RCC 7860 (cell line): Measurements from ENCODE around the gene UNG.

Source experiments
- DNase-seq: peaks from one replicate; pipeline ENCODE4 v3.0.0-alpha.2; 2015; ENCODE audit warnings: low spot score
- FAIRE-seq: peaks from 2 replicates; lab custom pipeline; 2012; peaks lifted over from hg19 to GRCh38; lab: Jason Lieb, UNC

UNG gene

DNA sequence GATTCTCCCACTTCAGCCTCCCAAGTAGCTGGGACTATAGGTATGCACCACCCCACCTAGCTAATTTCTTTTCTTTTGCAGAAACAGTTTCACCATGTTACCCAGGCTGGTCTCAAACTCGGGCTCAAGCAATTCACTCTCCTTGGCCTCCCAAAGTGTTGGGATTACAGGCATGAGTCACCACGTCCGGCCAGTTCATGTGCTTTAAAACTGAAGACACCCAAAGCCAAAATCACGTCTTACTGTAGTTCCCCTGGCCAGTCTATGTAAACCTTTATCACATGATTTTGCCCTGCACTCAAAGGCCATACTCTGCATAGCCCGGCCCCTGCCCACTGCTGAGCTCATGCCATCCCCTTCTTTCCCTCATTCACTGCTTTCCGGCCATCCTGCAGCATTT, 8.6 kb upstream of the UNG start:
- DNase-seq (no peak), FAIRE-seq (no peak)

- FAIRE-seq (no peak), DNase-seq (no peak)
These were observed 7.7 kb upstream of the UNG start for GRCh38 chr12:109089683-109090082.

DNA sequence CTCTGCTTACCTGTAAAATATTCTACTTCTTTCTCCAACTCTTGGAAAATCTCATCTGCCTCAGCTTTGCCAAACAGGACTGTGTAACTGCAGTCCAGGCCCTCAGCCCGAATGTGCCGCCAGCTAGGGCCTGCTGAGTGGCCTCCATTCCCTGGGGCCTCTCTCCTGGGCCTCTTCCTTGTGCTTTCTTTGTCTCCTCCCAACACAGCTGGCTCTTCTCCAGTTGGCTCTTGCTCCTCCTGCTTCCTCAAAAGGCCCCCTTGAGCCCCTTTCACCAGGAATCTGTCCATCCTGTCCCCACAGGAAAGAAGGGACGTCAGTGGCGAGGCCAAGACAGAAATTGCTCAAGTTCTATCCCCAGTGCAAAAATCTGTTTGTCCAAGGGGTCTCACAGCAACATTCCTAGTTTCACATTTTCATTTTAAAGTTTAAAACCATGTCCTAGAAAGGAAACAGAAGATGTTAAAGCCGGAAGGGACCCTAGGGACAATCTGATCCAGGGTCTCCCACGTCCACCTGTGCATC, 4.8 kb upstream of the UNG start:
- FAIRE-seq (no peak), DNase-seq (no peak)

DNA sequence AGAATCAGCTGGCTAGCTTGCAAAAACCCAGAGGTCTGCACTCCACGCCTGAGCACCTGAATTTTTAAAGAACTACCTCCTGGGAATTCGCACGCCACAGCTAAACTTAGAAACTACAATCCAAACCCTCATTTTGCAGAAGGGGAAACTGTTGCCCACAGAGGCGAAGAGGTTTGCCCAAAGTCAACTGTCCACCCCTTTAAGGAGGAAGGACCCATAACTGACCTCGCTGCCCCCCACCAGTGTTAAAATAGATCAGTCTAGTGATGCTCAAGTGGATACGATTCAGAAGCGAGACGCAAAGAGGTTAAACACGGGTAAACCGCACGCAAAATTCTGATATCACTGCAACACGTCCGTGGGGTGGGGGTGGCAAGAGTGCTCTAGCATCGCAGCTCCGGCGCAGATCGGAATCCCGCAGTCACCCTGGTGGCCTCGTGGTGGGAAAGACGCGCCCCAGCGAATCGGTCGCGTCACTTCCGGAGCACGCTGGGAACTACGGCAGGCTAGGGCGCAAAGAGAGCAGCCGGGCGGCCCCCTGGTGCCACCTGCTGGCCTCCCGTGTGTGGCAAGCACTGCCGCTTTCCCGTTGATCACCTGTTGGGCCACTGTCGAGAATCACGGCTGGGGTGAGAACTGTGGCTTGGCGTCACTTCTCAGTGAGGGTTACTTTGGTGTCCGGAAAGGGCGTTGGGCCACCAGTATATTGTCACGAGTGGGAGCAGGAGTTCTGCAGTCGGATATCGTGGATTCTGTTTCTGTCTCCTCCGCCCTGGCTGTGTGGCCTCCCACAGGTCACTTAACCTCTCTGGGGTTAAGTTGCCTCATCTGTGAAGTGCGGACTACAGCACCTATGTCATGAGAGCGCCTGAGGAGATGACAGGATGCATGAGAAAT, 4.1 kb upstream of the UNG start, which contains the start of gene ALKBH2:
TSS of gene ALKBH2 (minus strand) at position 451 of the 897 bp plus-strand sequence. CDS start 686 bp downstream, outside the sequence.
- FAIRE-seq (no peak), DNase-seq (peak; percentile 80)

GRCh38 chr12:109097140-109097434, 310 bp upstream of the UNG start:
- no peak for FAIRE-seq
- no peak for DNase-seq

DNA sequence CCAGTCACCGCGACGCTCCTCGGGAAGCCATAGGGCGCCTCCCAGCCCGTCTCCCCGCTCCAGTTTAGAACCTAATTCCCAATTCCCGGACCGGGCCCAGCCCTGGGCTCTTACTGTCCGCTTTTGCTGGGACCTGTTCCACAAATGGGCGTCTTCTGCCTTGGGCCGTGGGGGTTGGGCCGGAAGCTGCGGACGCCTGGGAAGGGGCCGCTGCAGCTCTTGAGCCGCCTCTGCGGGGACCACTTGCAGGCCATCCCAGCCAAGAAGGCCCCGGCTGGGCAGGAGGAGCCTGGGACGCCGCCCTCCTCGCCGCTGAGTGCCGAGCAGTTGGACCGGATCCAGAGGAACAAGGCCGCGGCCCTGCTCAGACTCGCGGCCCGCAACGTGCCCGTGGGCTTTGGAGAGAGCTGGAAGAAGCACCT, 797 bp downstream of the UNG start:
- FAIRE-seq, result no peak

GRCh38 chr12:109098651-109099050, 1.3 kb downstream of the UNG start:
- no peak for FAIRE-seq
- no peak for DNase-seq

More for the DNA sequence above, 797 bp downstream of the UNG start:
- DNase-seq, result no peak

DNA sequence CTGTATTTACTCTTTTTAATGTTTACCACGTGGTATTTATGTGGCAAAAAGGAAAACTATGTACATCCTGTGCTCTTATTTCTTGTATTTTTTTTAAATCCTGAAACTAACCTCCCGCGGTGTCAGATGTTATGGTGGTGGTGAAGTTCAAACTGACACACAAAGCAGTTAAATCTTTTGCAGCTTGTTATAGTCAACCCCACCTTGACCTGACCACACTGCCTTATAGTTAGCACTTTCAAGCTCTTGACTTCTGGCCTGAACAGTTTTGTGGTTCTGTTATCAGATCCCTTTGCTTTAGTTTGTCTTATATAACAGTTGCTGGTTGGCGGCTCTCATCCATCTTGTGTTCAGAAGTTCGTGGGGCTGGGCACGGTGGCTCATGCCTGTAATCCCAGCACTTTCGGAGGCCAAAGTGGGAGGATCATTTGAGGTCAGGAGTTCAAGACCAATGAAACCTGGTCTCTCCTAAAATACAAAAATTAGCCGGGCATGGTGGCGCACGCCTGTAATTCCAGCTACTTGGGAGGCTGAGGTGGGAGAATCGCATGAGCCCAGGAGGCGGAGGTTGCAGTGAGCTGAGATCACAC, 2.1 kb downstream of the UNG start:
- DNase-seq (no peak), FAIRE-seq (no peak)

- FAIRE-seq (no peak), DNase-seq (no peak)
These were observed 3.3 kb downstream of the UNG start for GRCh38 chr12:109100741-109101140.

DNA sequence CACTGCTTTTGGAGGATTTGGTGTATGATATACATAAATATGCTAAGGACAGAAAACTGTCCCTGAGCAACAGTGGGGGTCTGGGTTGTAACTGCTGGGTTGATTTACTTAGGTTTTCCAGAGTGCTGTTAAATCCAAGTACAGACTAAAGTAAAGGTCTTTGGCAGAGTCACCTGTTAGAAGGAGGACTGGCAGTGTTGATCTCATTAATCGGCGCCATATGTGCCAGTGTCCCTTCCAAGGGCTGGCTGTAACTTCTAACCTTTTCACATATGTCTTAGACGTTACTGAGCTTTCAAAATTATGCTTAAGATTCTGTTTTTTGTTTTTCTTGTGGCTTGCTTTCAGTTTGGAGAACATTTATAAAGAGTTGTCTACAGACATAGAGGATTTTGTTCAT, 5.1 kb downstream of the UNG start:
- FAIRE-seq, result no peak

DNA sequence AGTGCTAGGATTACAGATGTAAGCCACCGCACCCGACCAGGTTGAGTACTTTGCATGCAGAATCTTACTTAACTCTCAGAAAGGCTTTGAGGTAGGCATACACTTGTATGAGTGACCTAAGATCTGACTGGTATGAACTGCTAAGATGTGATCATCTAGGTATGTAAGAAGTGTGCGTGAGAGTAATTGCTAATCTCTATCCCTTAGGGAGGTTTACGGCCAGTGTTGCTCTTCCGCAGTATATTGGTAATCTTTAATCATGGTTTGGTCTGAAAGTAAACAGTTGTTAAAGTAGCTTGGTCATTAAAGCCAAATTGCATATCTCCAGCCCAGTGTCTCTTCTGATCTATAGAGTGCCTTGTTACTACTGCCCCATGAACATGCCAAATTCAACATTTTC, 7.8 kb downstream of the UNG start:
- FAIRE-seq (no peak), DNase-seq (no peak)

More for the DNA sequence above, 5.1 kb downstream of the UNG start:
- no peak for DNase-seq

DNA sequence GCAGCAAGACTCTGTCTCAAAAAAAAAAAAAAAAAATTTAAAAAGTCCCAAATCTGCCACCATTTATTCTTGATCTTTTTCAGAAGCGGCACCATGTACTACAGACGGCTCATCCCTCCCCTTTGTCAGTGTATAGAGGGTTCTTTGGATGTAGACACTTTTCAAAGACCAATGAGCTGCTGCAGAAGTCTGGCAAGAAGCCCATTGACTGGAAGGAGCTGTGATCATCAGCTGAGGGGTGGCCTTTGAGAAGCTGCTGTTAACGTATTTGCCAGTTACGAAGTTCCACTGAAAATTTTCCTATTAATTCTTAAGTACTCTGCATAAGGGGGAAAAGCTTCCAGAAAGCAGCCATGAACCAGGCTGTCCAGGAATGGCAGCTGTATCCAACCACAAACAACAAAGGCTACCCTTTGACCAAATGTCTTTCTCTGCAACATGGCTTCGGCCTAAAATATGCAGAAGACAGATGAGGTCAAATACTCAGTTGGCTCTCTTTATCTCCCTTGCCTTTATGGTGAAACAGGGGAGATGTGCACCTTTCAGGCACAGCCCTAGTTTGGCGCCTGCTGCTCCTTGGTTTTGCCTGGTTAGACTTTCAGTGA, 12.5 kb downstream of the UNG start:
- DNase-seq (no peak), FAIRE-seq (no peak)

GRCh38 chr12:109110988-109111495, 13.6 kb downstream of the UNG start:
- FAIRE-seq (no peak), DNase-seq (peak; percentile 10)

- DNase-seq (no peak), FAIRE-seq (no peak)
These were observed 15.5 kb downstream of the UNG start for GRCh38 chr12:109112720-109113465.

DNA sequence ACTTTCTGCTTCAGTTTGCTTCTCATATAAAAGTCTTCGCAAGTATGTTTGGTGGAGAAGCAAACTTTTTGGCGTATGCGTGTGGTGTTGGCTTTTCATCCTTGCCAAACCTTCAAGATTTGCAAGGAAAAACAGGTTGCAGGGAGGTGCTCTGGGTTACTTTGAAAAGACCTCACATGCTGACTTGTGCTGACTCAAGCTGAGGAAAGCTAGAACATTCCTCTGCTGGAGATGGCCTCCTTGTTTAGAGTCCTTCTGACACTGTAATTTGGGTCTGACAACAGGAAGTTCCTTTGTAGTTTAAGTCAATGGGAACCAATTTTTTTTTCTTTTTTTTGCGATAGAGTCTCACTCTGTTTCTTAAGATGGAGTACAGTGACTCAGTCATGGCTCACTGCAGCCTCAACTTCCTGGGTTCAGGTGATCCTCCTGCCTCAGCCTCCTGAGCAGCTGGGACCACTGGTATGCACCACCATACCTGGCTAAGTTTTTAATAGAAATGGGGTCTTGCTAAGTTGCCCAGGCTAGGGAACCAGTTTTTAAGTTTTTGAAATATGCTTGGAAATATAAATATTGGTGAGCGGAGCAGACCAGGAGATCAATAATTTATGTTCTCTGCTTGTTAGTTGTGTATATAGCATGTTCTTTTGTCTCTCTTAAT, 16.4 kb downstream of the UNG start:
- FAIRE-seq (no peak), DNase-seq (no peak)

DNA sequence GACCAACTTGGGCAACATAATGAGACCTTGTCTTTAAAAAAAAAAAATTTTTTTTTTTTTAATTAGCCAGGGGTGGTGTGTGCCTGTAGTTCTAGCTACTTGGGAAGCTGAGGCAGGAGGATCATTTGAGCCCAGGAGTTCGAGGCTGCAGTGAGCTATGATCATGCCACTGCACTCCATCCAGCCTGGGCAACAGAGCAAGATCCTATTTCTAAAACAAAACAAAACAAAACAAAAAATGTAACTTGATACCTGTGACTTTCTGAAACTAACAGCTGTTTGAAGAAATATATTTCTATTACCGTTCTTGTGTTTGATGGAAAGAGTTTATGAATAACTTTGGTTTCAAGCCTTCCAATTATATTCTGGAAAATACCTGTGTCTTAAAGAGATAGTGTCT, 17.2 kb downstream of the UNG start:
- FAIRE-seq (no peak), DNase-seq (no peak)

DNA sequence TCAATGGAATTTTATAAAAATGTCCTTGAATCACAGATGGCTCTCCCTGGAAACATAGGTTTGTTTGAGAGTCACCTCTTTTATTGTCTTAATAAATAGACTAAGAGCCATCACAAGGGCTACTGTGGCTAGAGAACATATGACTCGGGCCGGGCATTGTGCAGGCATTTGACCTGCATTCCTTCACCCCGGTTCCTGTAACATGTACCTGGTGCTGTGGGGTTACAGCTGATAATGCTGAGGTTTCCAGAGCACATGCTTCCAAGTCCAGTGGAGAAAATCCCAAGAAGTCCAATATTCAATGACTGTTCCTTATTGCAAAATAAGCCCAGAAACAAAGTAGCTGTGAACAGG, 18.0 kb downstream of the UNG start:
- no peak for DNase-seq
- no peak for FAIRE-seq

GRCh38 chr12:109115758-109116610, 18.6 kb downstream of the UNG start, which contains the start of gene ACACB:
ACACB (plus strand) TSS chr12:109116587; CDS start chr12:109139406, 22,819 bp downstream.
- no peak for FAIRE-seq

GRCh38 chr12:109116611-109116949, 19.2 kb downstream of the UNG start:
- DNase-seq, result no peak
- FAIRE-seq, result no peak

More at GRCh38 chr12:109115758-109116610, 18.6 kb downstream of the UNG start, which contains the start of gene ACACB:
- DNase-seq, result no peak
